Measurements from ENCODE around the gene TNK1.
A peak's percentile ranks its signal among the peaks of the same experiment; 100 is the strongest.

DNA sequence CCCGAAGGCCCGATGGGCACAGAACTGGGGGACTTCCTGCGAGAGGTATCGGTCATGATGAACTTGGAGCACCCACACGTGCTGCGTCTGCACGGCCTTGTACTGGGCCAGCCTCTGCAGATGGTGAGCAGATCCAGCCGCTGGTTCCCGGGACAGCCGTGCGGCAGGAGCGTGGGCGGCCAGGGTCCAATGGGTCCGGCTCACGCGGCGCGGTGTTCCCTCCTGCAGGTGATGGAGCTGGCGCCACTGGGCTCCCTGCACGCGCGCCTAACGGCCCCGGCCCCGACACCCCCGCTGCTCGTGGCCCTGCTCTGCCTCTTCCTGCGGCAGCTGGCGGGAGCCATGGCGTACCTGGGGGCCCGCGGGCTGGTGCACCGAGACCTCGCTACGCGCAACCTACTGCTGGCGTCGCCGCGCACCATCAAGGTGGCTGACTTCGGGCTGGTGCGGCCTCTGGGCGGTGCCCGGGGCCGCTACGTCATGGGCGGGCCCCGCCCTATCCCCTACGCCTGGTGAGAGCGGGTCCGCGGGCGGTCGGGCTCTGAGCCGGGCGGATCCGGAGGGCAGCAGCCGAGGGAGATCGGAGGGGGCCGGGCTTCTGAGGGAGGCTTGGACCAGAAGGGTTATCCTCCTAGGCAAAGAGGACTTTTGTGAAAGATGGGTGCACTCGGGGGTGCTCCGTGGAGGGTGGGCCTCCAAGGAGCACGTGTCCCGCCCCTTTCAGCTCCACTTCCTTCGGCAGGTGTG lies 3.0 kb downstream of the TNK1 start:
- TF ChIP-seq POLR2AphosphoS5 (IDR thresholded peaks at IDR 0.05; ENCODE audit: borderline replicate concordance, low read depth, low read length) (peak; percentile 28; the same call in 1 of the 2 replicates), EZH2 (IDR thresholded peaks at IDR 0.05) (no peak)

Measured in SK-N-MC (cell line).